Nephron progenitor cell (in vitro differentiated cells): ENCODE data around the gene FOXJ2.
A peak's percentile ranks its signal among the peaks of the same experiment; 100 is the strongest.
"Not testable (repeated sequence)": the region's sequence is repeated elsewhere in the genome, so short reads cannot be mapped to it uniquely, and the experiment has no call there.

Experiments used
- DNase-seq: peaks from one replicate; pipeline ENCODE4 v3.0.0; 2021
- H3K27ac Mint-ChIP-seq: 2 replicates; pipeline ENCODE4 v1.8.0; 2021; ENCODE audit warnings: mild to moderate bottlenecking, moderate library complexity, mixed read lengths
- H3K27me3 Mint-ChIP-seq: 2 replicates; pipeline ENCODE4 v1.8.0; 2021; ENCODE audit warnings: mild to moderate bottlenecking, low read depth, mixed read lengths; ENCODE audit not compliant: poor library complexity
- H3K36me3 Mint-ChIP-seq: 2 replicates; pipeline ENCODE4 v1.8.0; 2021; ENCODE audit warnings: low read depth, mixed read lengths
- H3K4me1 Mint-ChIP-seq: 2 replicates; pipeline ENCODE4 v1.8.0; 2021; ENCODE audit warnings: mixed read lengths
- H3K4me3 Mint-ChIP-seq: 2 replicates; pipeline ENCODE4 v1.8.0; 2021; ENCODE audit warnings: mild to moderate bottlenecking, moderate library complexity, mixed read lengths
- H3K9me3 Mint-ChIP-seq: 2 replicates; pipeline ENCODE4 v1.8.0; 2021; ENCODE audit warnings: mild to moderate bottlenecking, moderate library complexity, mixed read lengths
- CTCF ChIP-seq: fragments of 200-600 bp; sonication (generic); IDR thresholded peaks from 2 replicates; pipeline ENCODE4 v1.5.0; 2021; ENCODE audit warnings: antibody characterized with exemption

The FOXJ2 gene

GRCh38 chr12:7991535-7991934 is 41.0 kb upstream of the FOXJ2 start:
- Mint-ChIP-seq H3K4me1 (peaks cover 13% of the 10 kb centered on the region), H3K36me3 (peaks cover 5% of the 10 kb centered on the region), H3K4me3 (no peak overlapping the region), H3K9me3 (peaks cover 8% of the 10 kb centered on the region), H3K27ac (peak overlapping the region; percentile 12), H3K27me3 (peaks cover 6% of the 10 kb centered on the region)
- no peak for TF ChIP-seq CTCF
- DNase-seq: no peak

- Mint-ChIP-seq H3K9me3 (peaks cover 31% of the 10 kb centered on the region), H3K4me1 (peaks cover 12% of the 10 kb centered on the region), H3K27ac (no peak overlapping the region), H3K4me3 (no peak overlapping the region), H3K36me3 (peaks cover 11% of the 10 kb centered on the region), H3K27me3 (peaks cover 6% of the 10 kb centered on the region)
- TF ChIP-seq CTCF: no peak
- DNase-seq: no peak
Observed at GRCh38 chr12:7994731-7995205, 37.7 kb upstream of the FOXJ2 start.

DNA sequence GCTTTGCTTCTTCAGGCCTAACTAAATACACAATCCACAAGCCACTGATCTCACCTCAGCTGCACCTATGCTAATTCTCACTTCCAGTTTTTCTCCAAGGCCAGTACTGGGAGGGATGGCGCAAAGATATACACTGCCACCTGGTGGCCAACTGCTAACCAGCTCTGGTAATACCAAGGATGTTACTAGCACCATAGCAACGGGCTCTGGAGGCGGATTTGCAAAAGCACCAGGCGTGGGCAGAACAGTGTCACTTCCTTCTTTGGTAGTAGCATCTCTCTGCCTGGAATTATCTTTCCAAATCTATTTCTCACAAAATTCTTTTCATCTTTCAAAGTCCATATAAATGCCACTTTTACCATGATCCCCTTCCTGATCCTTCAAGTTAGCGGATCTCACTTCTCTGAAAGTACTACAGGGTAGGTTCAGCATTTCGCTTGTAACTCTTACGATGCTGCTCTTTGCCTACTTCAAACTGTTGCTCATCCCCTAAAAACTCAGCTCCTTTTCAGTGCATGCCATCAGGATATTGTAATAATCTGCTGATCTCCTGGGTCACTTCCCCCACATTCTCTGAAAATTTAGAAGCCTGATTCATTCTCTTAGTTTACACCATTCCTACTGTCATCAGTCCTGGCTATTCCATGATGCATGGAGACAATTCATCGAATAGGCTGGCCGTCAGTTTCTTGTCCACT is 37.1 kb upstream of the FOXJ2 start:
- peak; percentile 66 for DNase-seq

DNA sequence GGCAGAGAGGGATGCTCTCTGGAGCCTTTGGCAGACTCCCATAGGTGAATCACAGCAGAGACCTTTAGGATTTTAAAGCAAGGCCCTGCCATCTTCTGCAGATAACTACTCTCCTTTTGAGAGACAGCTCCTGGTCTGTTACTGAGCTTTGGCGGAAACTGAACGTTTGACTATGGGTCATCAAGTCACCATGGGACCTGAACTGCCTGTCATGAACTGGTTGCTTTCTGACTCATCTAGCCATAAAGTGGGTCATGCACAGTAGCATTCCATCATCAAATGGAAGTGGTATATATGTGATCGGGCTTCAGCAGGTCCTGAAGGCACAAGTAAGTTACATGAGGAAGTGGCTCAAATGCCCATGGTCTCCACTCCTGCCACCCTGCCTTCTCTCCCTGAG is 31.7 kb upstream of the FOXJ2 start:
- not testable (repeated sequence) for H3K27ac Mint-ChIP-seq, H3K4me3 Mint-ChIP-seq, H3K4me1 Mint-ChIP-seq, DNase-seq
- Mint-ChIP-seq H3K27me3 (peaks cover 14% of the 10 kb centered on the region), H3K9me3 (peaks cover 36% of the 10 kb centered on the region), H3K36me3 (peaks cover 11% of the 10 kb centered on the region)

More for the DNA sequence above, 37.1 kb upstream of the FOXJ2 start:
- Mint-ChIP-seq H3K27me3 (peaks cover 6% of the 10 kb centered on the region), H3K9me3 (peaks cover 31% of the 10 kb centered on the region), H3K4me1 (peaks cover 6% of the 10 kb centered on the region), H3K27ac (no peak overlapping the region), H3K36me3 (peaks cover 11% of the 10 kb centered on the region), H3K4me3 (no peak overlapping the region)
- peak; percentile 87 for TF ChIP-seq CTCF

DNA sequence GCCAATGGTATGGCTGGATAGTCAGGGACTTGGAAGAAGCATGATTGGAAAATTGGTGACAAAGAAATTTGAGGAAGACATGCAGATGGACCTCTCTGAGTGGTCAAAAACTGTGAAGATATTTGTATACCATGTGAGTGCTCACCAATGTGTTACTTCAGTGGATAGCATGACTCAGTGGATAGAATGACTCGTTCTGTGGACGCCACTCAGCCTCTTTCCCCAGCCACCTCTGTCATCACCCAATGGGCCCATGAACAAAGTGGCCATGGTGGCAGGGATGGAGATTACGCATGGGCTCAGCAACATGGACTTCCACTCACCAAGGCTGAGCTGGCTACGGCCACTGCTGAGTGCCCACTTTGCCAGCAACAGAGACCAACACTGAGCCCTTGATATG is 31.0 kb upstream of the FOXJ2 start:
- not testable (repeated sequence) for H3K27ac Mint-ChIP-seq, H3K36me3 Mint-ChIP-seq, H3K4me1 Mint-ChIP-seq, DNase-seq, H3K4me3 Mint-ChIP-seq
- Mint-ChIP-seq H3K9me3 (peaks cover 31% of the 10 kb centered on the region), H3K27me3 (peaks cover 13% of the 10 kb centered on the region)

DNA sequence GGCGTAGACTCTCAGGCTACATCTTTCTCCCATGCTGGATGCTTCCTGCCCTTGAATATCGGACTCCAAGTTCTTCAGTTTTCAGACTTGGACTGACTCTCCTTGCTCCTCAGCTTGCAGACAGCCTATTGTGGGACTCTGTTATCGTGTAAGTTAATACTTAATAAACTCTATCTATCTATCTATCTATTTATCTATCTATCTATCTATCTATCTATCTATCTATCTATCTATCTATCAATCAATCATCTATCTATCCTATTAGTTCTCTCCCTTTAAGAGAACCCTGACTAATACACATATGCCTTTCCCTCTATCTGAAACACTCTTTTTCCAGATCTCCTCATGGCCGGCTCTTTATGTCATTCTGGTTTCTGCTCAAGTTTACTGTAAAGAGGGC is 27.6 kb upstream of the FOXJ2 start:
- not testable (repeated sequence) for H3K4me1 Mint-ChIP-seq, H3K27ac Mint-ChIP-seq, H3K4me3 Mint-ChIP-seq, DNase-seq, H3K36me3 Mint-ChIP-seq, H3K9me3 Mint-ChIP-seq
- peaks cover 13% of the 10 kb centered on the region for H3K27me3 Mint-ChIP-seq

DNA sequence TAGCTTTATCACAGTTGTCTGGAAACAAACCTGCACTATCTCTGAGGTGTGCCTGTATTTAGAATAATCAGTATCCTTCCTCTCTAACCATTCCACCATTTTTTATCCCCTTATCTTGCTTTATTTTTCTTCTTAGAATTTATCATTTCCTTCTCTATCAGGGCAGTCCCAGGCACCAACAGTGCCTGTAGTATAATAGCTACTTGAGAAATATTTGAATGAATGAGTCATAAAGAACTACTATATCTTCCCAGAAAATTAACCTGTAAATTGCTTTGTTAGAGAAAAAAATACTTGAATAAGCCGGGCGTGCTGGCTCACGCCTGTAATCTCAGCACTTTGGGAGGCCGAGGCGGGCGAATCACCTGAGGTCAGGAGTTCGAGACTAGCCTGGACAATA is 21.2 kb upstream of the FOXJ2 start:
- DNase-seq: no peak
- Mint-ChIP-seq H3K27me3 (peaks cover 20% of the 10 kb centered on the region), H3K4me3 (no peak overlapping the region), H3K27ac (no peak overlapping the region), H3K9me3 (no peaks in the 10 kb centered on the region), H3K36me3 (no peaks in the 10 kb centered on the region), H3K4me1 (no peaks in the 10 kb centered on the region)
- TF ChIP-seq CTCF: no peak
